Nephron (organoid): ENCODE data around the gene ZNF280D.

ENCODE experiments used
- H3K27ac Mint-ChIP-seq, 3 experiments: 2 replicates each; pipeline ENCODE4 v1.8.0; 2020; ENCODE audit warnings: mixed read lengths in 3 of 3, mild to moderate bottlenecking in 2 of 3, moderate library complexity in 1 of 3
- H3K27me3 Mint-ChIP-seq: 2 replicates; pipeline ENCODE4 v1.8.0; 2021; ENCODE audit warnings: low read depth, mild to moderate bottlenecking, moderate library complexity, mixed read lengths
- H3K36me3 Mint-ChIP-seq: 2 replicates; pipeline ENCODE4 v1.8.0; 2020; ENCODE audit warnings: low read depth, mixed read lengths
- H3K4me1 Mint-ChIP-seq: 2 replicates; pipeline ENCODE4 v1.8.0; 2020; ENCODE audit warnings: mixed read lengths
- H3K4me3 Mint-ChIP-seq, 3 experiments: 2 replicates each; pipeline ENCODE4 v1.8.0; 2020; ENCODE audit warnings: mild to moderate bottlenecking in 3 of 3, mixed read lengths in 3 of 3, moderate library complexity in 2 of 3
- H3K9me3 Mint-ChIP-seq: 2 replicates; pipeline ENCODE4 v1.8.0; 2020; ENCODE audit warnings: mixed read lengths
- CTCF ChIP-seq, 3 experiments: fragments of 200-600 bp; sonication (generic); IDR thresholded peaks; one replicate each; pipeline ENCODE4 v1.5.0; 2021; ENCODE audit warnings: antibody characterized with exemption in 3 of 3; ENCODE audit not compliant: unreplicated experiment in 3 of 3

ZNF280D gene

GRCh38 chr15:56729561-56729960, 3.7 kb downstream of the ZNF280D start:
- Mint-ChIP-seq H3K27me3 (no peaks in the 10 kb centered on the region), H3K36me3 (peaks cover 11% of the 10 kb centered on the region), H3K4me3 (no peak overlapping the region), H3K4me1 (peaks cover 5% of the 10 kb centered on the region), H3K9me3 (no peaks in the 10 kb centered on the region), H3K27ac (no peak overlapping the region)
- no peak for TF ChIP-seq CTCF (IDR thresholded peaks at IDR 0.05; ENCODE audit: unreplicated experiment in 3 of 3)

- no peak overlapping the region for H3K27ac Mint-ChIP-seq
- no peaks in the 10 kb centered on the region for H3K27me3 Mint-ChIP-seq
- no peak overlapping the region for H3K4me3 Mint-ChIP-seq
- H3K4me1 Mint-ChIP-seq: no peaks in the 10 kb centered on the region
- H3K9me3 Mint-ChIP-seq: peaks cover 8% of the 10 kb centered on the region
- H3K36me3 Mint-ChIP-seq: peaks cover 24% of the 10 kb centered on the region
- no peak for TF ChIP-seq CTCF (IDR thresholded peaks at IDR 0.05; ENCODE audit: unreplicated experiment in 3 of 3)
Measured at GRCh38 chr15:56725386-56725785, 7.9 kb downstream of the ZNF280D start.

- Mint-ChIP-seq H3K27me3 (no peaks in the 10 kb centered on the region), H3K27ac (no peak overlapping the region), H3K9me3 (peaks cover 8% of the 10 kb centered on the region), H3K4me3 (no peak overlapping the region), H3K36me3 (peaks cover 24% of the 10 kb centered on the region), H3K4me1 (no peaks in the 10 kb centered on the region)
- no peak for TF ChIP-seq CTCF (IDR thresholded peaks at IDR 0.05; ENCODE audit: unreplicated experiment in 3 of 3)
Measured at GRCh38 chr15:56724232-56724631, 9.1 kb downstream of the ZNF280D start.

- TF ChIP-seq CTCF (IDR thresholded peaks at IDR 0.05; ENCODE audit: unreplicated experiment in 3 of 3): no peak
- H3K4me3 Mint-ChIP-seq: no peak overlapping the region
- no peaks in the 10 kb centered on the region for H3K27me3 Mint-ChIP-seq
- peaks cover 24% of the 10 kb centered on the region for H3K36me3 Mint-ChIP-seq
- peaks cover 8% of the 10 kb centered on the region for H3K9me3 Mint-ChIP-seq
- H3K27ac Mint-ChIP-seq: no peak overlapping the region
- H3K4me1 Mint-ChIP-seq: no peaks in the 10 kb centered on the region
Measured at GRCh38 chr15:56723787-56724186, 9.5 kb downstream of the ZNF280D start.

- Mint-ChIP-seq H3K27me3 (no peaks in the 10 kb centered on the region), H3K36me3 (peaks cover 17% of the 10 kb centered on the region), H3K9me3 (peaks cover 8% of the 10 kb centered on the region), H3K27ac (no peak overlapping the region), H3K4me3 (no peak overlapping the region), H3K4me1 (no peaks in the 10 kb centered on the region)
- TF ChIP-seq CTCF (IDR thresholded peaks at IDR 0.05; ENCODE audit: unreplicated experiment in 3 of 3): no peak
Measured at GRCh38 chr15:56719774-56720555, 13.3 kb downstream of the ZNF280D start.

- Mint-ChIP-seq H3K9me3 (peaks cover 8% of the 10 kb centered on the region), H3K36me3 (peaks cover 17% of the 10 kb centered on the region), H3K4me3 (no peak overlapping the region), H3K27ac (no peak overlapping the region), H3K4me1 (no peaks in the 10 kb centered on the region), H3K27me3 (no peaks in the 10 kb centered on the region)
- TF ChIP-seq CTCF (IDR thresholded peaks at IDR 0.05; ENCODE audit: unreplicated experiment in 3 of 3): no peak
Measured at GRCh38 chr15:56719021-56719612, 14.2 kb downstream of the ZNF280D start.
